ENCODE data around the gene BTG1. TPM values are rescaled to one million over a fixed set of nuclear protein-coding genes. Genes with fewer than 3 reads are reported as not detected.

The BTG1 gene
- polyA plus RNA-seq, 3 donors: 189 to 242 (median 192) TPM

- TF ChIP-seq CTCF (IDR thresholded peaks at IDR 0.05): no peak
- Mint-ChIP-seq H3K27ac (peak overlapping the region; percentile 92 to 98 (median 95)), H3K9me3 (peaks cover 5 to 21% (median 10%) of the 10 kb centered on the region in 7 donors), H3K4me1 (peaks cover 61% of the 10 kb centered on the region), H3K4me3 (peak overlapping the region; percentile 61 to 80), H3K36me3 (peaks cover 35 to 37% of the 10 kb centered on the region in 2 donors), H3K27me3 (ENCODE audit: low read depth in 3 of 3) (peaks cover 0 to 3% (median 0%) of the 10 kb centered on the region in 3 donors)
- Histone ChIP-seq H2AFZ (ENCODE audit: insufficient read depth, low read depth, low read length, poor library complexity, severe bottlenecking) (no peak overlapping the region), H3K9ac (ENCODE audit: insufficient read depth, low read length, poor library complexity, severe bottlenecking) (peak overlapping the region; percentile 53), H3K4me2 (replicated peaks; ENCODE audit: extremely low read depth, low read length, poor library complexity, severe bottlenecking) (peak overlapping the region; percentile 75), H3K4me1 (ENCODE audit: control insufficient read depth in 1 of 2, insufficient read depth in 2 of 2, low read length in 2 of 2) (peaks cover 67 to 73% of the 10 kb centered on the region in 2 donors), H3K27me3 (ENCODE audit: control insufficient read depth in 2 of 2, insufficient read depth in 2 of 2, low read length in 2 of 2) (no peaks in the 10 kb centered on the region), H3K9me3 (replicated peaks in 1 of 2; ENCODE audit: control insufficient read depth in 1 of 2, insufficient read depth in 1 of 2, low read length in 2 of 2) (peaks cover 5 to 7% of the 10 kb centered on the region in 2 donors), H3K36me3 (replicated peaks in 1 of 2; ENCODE audit: control insufficient read depth in 1 of 2, insufficient read depth in 2 of 2, low read length in 2 of 2) (peaks cover 0 to 13% of the 10 kb centered on the region in 2 donors), H3K79me2 (ENCODE audit: insufficient read depth, low read length) (peaks cover 89% of the 10 kb centered on the region), H3K27ac (ENCODE audit: low read depth in 1 of 2, low read length in 2 of 2) (peak overlapping the region; percentile 86 to 87), H3K4me3 (replicated peaks in 1 of 3; ENCODE audit: low read depth in 2 of 3, low read length in 3 of 3) (peak overlapping the region; percentile 18 to 71 (median 33)), H4K20me1 (ENCODE audit: insufficient read depth, low read length) (peaks cover 65% of the 10 kb centered on the region)
- peak; percentile 80 to 95 (median 93) for DNase-seq
- WGBS (ENCODE audit: insufficient coverage): no CpG with 5 or more reads among the region's 2 CpGs
- intact Hi-C loops (cut with micrococcal nuclease): loop anchor here (5.0 to 10.0 kb wide), 2 partner anchors 42 to 49 kb away; no protein-coding TSS in a partner anchor
Observed at GRCh38 chr12:92123780-92124688, 21.6 kb downstream of the BTG1 start.

- DNase-seq: no peak
- Histone ChIP-seq H3K27me3 (ENCODE audit: control insufficient read depth in 2 of 2, insufficient read depth in 2 of 2, low read length in 2 of 2) (no peaks in the 10 kb centered on the region), H3K4me3 (replicated peaks in 1 of 3; ENCODE audit: low read depth in 2 of 3, low read length in 3 of 3) (peak overlapping the region in 1 of 3 experiments; percentile 71), H3K4me2 (replicated peaks; ENCODE audit: extremely low read depth, low read length, poor library complexity, severe bottlenecking) (peak overlapping the region; percentile 75), H3K79me2 (ENCODE audit: insufficient read depth, low read length) (peaks cover 86% of the 10 kb centered on the region), H3K4me1 (ENCODE audit: control insufficient read depth in 1 of 2, insufficient read depth in 2 of 2, low read length in 2 of 2) (peaks cover 58 to 64% of the 10 kb centered on the region in 2 donors), H3K9ac (ENCODE audit: insufficient read depth, low read length, poor library complexity, severe bottlenecking) (no peak overlapping the region), H3K36me3 (replicated peaks in 1 of 2; ENCODE audit: control insufficient read depth in 1 of 2, insufficient read depth in 2 of 2, low read length in 2 of 2) (peaks cover 0 to 8% of the 10 kb centered on the region in 2 donors), H3K27ac (ENCODE audit: low read depth in 1 of 2, low read length in 2 of 2) (peak overlapping the region in 1 of 2 donors; percentile 86), H2AFZ (ENCODE audit: insufficient read depth, low read depth, low read length, poor library complexity, severe bottlenecking) (no peak overlapping the region), H3K9me3 (replicated peaks in 1 of 2; ENCODE audit: control insufficient read depth in 1 of 2, insufficient read depth in 1 of 2, low read length in 2 of 2) (peaks cover 5 to 7% of the 10 kb centered on the region in 2 donors), H4K20me1 (ENCODE audit: insufficient read depth, low read length) (peaks cover 56% of the 10 kb centered on the region)
- no peak for TF ChIP-seq CTCF (IDR thresholded peaks at IDR 0.05)
- peaks cover 36 to 39% of the 10 kb centered on the region in 2 donors for H3K36me3 Mint-ChIP-seq
- H3K4me1 Mint-ChIP-seq: peaks cover 59% of the 10 kb centered on the region
- peaks cover 5 to 22% (median 10%) of the 10 kb centered on the region in 7 donors for H3K9me3 Mint-ChIP-seq
- peak overlapping the region; percentile 10 to 98 (median 94) for H3K27ac Mint-ChIP-seq
- 100% methylated on average over 3 of the region's 4 CpGs for WGBS (ENCODE audit: insufficient coverage)
- peaks cover 0 to 3% (median 0%) of the 10 kb centered on the region in 3 donors for H3K27me3 Mint-ChIP-seq (ENCODE audit: low read depth in 3 of 3)
- peak overlapping the region in 1 of 2 donors; percentile 42 for H3K4me3 Mint-ChIP-seq
- intact Hi-C loops (cut with micrococcal nuclease): loop anchor here (5.0 to 10.0 kb wide), 2 partner anchors 41 to 48 kb away; no protein-coding TSS in a partner anchor
Observed at GRCh38 chr12:92122941-92123779, 22.5 kb downstream of the BTG1 start.

Data from CD14-positive monocyte (primary cell).